ENCODE data around the gene LMNTD2.

Gene LMNTD2

DNA sequence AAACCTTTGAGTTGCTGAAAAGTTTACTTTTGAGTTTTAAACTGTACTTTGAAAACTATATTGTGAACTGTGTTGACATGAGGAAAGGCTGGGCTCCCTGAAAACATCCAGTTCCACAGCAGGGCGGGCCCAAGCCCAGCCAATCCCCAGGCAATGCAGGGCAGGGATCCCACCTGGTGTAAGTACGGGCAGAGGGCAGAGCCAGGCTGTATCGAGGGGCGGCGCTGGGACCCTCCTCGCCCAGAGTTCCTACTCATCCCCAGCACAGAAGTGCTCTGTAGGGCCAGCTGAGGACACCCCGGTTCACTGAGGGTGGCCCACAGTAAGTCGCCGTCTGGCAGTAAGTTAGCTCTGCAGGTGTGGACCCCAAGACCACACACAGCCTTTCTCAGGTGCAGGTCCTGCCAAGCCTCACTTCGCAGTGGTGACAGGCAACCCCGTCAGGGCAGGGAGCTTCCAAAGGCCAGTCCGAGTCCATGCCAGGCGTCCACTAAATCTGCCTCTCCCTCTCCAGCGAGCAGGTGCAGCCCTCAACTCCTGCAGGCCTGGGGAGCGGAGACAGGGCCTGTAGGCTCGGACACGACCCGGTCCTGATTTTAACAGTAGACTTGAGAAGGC is 6.6 kb upstream of the LMNTD2 start:
- DNase-seq (ENCODE audit: low spot score): no peak

DNA sequence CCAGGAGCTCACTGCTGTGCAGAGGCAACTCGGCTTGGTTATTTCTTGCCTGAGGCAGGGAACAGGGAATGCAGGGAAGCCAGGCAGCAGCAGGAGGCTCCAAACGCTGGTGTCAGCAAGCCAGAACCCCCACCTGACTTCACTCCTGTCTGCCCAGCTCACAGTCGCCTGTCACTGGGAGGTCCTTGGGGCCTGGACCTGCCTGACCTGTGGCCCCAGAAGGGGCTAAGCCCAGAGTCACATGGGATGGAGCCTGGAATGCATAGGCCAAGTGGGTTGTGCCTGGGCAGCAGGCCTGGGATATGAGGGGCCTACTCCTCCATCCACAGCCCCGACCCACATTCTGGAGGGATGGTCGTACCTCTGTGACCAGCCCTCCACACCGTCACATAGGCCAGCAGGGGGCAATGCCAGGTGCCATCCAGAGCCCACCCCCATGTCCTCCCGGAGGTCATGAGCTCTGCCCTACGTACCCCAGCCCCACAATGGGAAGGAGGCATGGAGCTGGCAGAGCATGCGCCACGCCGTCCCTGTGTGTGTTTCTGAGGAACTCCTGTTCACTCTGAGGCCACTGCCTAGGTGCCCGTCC is 5.5 kb upstream of the LMNTD2 start:
- no peak for DNase-seq (ENCODE audit: low spot score)

DNA sequence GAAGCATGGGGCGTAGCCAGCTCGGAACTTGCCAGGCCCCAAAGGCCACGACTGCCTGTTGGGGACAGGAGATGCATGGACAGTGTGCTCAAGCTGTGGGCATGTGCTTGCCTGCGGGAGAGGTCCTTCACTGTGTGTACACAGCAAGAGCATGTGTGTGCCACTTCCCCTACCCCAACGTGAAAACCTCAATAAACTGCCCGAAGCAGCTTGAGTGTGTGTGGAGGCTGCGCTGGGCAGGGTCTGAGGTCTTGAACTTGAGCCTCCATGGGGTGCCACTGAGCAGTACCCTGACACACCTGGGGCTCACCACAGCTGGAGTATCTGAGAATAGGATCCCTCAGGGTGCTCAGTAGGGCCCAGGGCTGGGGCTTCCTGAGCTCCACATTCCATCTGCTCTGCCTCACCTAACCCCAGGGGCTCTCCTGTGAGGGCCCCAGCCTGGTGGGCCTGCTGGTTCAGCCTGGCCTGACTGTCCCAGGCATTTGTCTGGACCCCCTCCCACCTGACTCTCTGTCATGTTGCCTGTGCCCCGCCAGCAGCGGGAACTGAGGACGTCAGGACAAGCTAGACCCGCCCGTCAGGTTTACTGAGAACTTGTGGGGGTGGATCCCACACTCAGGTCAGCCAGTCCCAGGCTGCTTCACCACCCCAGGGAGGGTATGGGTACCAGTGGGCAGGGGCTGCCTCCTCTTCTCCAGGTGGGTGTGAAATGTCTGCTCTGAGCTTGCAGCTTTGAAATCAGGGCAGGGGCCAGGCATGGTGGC is 3.5 kb upstream of the LMNTD2 start:
- DNase-seq (ENCODE audit: low spot score): no peak

DNA sequence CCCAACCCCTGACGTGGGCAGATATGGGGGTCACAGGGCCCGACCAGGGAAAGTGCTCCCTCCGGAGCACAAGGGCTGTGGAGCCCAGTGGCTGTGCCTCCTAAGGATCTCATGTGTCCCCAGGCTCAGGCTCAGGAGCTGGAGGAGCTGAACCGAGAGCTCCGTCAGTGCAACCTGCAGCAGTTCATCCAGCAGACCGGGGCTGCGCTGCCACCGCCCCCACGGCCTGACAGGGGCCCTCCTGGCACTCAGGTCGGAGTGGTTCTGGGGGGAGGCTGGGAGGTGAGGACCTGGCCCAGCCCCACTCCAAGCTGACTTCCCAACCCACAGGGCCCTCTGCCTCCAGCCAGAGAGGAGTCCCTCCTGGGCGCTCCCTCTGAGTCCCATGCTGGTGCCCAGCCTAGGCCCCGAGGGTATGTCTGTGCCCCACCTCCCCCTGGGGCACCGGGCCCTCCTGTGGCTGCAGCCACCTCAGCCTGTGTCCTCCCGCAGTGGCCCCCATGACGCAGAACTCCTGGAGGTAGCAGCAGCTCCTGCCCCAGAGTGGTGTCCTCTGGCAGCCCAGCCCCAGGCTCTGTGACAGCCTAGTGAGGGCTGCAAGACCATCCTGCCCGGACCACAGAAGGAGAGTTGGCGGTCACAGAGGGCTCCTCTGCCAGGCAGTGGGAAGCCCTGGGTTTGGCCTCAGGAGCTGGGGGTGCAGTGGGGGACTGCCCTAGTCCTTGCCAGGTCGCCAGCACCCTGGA is 2.7 kb upstream of the LMNTD2 start:
- DNase-seq (ENCODE audit: low spot score): no peak

DNA sequence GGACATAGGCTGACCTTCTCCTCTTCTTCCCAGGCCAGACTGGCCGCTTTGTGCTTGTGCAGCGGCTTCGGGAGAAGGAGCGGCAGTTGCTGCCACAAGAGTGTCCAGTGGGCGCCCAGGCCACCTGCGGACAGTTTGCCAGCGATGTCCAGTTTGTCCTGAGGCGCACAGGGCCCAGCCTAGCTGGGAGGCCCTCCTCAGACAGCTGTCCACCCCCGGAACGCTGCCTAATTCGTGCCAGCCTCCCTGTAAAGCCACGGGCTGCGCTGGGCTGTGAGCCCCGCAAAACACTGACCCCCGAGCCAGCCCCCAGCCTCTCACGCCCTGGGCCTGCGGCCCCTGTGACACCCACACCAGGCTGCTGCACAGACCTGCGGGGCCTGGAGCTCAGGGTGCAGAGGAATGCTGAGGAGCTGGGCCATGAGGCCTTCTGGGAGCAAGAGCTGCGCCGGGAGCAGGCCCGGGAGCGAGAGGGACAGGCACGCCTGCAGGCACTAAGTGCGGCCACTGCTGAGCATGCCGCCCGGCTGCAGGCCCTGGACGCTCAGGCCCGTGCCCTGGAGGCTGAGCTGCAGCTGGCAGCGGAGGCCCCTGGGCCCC is 1.6 kb upstream of the LMNTD2 start:
- DNase-seq (ENCODE audit: low spot score): no peak

DNA sequence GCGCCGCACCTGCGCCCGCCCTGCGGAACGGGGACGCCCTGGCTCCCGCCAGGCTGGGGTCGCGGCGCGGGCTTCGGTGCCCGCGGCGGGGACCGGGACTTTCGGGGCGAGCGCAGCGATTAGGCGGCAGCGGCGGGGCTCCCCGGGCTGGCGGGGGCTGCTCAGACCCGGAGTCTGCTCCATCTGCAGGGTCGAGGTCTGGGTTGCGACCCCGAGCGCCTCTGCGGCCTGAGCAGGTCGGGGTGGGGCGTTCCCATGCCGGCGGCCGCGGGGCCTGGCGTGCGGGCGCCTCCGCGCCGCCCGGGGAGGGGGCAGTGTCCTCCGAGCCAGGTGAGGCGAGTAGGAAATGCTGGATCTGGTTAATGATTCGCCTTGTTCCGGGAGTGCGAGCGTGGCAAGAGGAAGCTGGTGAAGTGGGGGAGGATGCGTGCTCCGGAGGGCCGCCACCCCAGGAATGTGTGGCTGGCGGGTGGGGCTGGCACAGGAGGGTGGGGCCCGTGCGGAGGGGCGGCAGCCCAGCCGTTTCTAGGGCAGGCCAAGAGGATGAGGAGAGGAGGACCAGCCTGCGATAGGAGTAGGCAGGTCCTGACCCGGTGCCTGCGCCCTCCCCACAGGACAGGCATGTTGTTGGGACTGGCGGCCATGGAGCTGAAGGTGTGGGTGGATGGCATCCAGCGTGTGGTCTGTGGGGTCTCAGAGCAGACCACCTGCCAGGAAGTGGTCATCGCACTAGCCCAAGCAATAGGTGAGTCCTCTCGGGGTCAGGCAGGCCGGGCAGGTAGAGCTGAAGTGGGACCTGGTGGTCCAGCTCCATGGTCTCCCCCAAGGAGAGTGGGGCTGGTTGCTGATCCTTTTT is 838 bp upstream of the LMNTD2 start:
- peak; percentile 56 for DNase-seq (ENCODE audit: low spot score)

DNA sequence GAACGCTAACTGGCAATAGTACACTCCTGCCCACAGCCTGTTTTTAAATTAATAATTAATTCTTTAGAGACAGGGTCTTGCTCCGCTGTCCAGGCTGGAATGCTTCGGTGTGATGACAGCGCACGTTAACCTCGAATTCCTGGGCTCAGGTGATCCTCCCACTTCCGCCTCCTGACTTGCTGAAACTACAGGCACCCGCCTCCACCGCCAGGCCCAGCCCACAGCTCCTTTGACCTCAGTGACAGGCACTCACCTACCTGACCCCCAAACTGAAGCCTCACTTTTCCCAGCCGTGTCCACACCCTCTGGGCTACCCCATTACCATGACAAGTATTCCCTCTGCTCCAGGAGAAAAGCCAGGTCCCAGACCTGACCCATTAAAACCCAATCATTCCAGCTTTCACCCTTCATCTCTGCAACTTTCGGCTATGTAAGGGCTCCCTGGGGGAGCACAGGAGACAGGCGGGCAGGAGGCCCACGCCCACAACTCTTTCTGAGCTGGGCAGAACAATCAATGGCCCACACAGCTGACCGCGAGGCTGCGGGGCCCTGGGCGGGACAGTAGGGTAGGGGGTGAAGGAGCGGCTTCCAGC is 730 bp downstream of the LMNTD2 start:
- DNase-seq (ENCODE audit: low spot score): no peak

DNA sequence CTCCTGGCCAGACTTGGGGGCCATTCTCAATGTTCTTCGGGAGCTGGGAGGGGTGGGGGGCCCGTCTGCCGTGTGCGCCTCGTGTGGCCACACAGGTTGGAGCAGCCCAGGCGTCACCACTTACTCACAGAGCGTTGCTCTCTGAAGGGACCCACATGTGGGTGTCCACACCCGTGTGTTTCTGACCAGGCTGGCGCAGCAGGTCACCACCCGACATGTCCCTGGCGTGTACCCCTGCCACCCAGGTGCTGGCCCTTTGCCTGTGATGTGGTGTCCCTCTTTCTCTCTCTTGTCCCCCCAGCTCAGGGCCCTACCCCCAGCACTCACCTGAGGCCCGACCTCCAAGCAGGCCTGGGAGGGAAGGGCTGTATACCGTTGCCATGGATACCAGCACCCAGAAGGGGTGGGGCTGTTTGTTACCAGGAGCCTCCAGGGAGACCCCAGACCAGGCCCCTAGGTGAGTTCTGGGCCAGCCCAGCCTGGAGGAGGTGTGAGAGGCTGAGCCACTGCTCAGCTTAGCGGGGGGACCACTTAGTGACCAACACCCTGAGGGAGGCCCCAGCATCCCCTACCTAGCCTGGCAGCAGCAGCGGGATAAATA is 1.4 kb downstream of the LMNTD2 start:
- no peak for DNase-seq (ENCODE audit: low spot score)

DNA sequence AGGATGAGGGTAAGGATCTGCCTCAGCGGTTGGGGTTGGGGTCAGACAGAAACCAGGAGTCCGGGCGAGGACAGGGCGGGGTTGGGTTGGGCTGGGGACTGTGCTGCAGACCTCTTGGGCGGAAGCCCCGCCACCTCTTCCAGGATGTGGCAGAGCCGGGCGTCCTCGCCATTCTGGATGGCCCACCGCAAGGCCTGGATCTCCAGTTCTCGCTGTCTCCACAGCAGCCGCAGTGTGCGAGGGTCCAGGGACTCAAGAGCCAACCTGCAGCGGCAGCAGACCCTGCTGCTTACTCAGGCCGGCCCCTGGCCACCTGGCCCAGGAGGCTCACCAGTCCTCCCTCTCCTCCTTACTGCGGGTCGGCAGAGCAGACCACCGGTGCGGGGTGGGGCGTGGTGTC is 2.0 kb downstream of the LMNTD2 start:
- no peak for DNase-seq (ENCODE audit: low spot score)

DNA sequence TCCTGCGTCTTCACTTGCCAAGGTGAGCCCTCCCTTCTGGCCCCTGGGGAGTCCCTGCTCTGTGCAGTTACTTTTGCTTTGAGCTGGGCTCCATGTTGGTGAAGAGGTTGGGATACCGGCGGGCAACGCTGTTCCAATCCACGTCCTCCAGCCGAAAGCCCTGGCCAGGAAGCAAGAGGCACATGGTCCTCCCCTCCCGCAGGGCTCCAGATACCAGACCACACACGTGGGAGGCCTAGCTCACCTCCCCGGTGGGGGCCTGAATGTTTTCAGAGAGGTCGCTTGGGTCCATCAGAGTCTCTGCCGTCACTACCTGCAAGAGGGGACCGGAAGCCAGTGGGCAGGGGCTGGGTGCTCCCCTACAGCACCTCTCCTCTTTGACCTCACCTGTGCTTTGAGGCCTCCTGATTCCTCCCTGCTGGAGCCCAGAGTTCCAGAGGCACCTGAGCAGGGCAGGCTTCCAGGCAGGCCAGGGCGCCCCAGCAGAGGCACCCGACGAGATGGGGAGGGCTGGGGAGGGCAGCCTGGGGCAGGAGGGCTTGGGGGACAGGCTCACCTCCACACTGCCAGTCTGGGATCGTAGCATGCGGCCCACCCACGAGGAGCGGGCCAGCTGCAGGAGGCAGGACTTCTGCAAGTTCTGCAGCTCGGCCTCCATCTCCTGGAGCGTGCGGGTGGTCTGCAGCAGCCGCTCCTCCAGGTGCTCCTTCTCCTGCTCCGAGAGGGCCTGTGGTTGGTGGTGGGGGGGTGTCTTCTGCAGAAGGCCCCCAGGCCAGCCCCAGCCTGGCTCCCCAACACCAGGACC is 3.0 kb downstream of the LMNTD2 start:
- no peak for DNase-seq (ENCODE audit: low spot score)

DNA sequence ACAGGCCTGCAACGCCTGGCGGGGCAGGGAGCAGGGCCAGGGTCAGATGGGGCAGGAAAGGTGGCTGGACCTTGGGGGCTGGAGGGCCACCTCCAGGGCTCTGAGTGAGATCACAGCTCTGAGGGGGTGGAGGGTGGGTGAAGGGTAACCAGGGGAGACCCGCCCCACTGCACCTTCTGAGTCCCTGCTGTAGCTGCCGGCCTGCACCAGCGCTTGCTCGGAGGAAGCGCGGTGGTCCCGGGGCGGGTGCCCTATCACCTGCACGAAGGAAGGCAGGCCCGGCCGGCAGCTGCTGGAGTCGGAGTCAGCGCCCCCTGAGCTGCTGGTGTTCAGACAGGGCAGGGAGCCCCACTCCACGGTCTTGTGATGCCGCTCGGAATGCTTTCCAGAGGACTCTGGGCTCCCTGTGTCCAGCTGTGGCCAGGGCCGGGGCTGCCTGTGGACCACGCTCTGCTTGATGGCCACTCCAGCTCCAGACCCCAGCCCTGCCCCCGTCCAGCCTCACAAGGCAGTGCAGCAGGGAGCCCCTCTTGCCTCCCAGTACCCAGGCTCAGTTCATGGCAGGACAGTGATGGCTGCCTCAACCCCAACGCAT is 3.8 kb downstream of the LMNTD2 start:
- no peak for DNase-seq (ENCODE audit: low spot score)

DNA sequence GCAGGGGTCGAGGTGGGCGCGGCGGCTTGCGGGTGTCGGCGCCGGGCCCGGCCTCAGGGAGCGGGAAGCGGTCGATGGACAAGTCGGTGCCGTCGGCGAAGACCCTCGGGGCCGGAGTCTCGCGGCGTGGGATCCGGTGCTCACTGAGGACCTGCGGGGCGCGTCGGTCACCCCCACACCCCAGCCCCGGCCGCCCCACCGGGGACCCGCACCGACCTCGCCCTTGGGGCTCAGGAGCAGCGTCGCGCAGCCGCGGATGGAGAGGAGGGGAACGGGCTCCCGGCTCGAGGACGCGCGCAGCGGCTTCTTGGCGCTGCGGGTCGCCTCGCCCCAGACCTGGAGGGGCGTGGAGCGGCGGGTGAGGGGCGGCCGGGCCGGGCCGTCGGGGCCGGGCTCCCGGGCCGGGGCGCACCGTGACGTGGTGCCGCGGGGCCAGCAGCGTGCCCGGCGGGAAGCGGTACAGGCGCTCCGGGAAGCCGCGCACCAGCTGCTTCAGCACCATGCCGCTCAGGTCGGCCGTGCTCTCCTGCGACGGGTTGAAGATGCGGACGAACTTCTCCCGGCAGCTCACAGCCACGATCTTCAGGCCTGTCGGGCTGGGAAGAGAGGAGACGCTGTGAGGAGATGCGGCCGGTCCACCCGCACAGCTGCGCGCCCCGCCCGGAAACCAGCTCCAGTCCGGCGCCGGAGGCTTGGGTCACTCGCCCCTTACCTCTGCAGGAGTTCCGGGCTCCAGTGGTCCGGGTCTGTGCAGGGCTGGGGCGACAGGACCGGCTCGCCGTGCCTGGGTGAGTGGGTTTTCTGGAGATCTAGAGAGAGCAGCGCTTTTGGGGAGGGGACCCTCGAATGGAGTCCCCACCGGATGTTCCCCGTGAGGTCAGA is 4.5 kb downstream of the LMNTD2 start:
- no peak for DNase-seq (ENCODE audit: low spot score)

DNA sequence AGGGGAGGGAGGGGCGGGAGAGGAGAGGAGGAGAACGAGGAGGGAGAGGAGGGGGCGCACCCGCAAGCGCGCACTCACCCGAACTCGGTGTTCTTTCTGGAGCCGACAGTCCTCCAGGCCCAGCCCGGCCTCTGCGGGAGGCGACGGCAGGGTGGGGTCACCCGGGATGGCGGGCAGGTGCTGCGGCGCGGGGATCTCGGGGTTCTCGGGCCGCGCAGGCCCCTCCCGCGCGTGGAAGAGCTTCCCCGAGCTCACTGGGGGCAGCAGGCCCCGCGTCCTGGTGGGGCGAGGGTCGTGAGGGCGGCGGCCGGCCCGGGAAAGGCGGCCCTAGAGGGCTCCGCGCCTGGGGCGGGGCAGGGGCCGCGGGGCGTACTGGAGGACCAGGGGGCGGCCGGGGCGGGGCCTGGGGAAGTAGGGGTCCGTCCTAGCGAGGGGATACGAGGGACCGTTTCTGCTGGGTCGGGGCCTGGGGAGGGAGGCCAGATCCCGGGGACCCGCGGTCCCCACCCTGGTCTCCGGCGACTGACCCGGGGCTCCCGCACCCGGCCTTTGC is 5.2 kb downstream of the LMNTD2 start:
- DNase-seq (ENCODE audit: low spot score): no peak

DNA sequence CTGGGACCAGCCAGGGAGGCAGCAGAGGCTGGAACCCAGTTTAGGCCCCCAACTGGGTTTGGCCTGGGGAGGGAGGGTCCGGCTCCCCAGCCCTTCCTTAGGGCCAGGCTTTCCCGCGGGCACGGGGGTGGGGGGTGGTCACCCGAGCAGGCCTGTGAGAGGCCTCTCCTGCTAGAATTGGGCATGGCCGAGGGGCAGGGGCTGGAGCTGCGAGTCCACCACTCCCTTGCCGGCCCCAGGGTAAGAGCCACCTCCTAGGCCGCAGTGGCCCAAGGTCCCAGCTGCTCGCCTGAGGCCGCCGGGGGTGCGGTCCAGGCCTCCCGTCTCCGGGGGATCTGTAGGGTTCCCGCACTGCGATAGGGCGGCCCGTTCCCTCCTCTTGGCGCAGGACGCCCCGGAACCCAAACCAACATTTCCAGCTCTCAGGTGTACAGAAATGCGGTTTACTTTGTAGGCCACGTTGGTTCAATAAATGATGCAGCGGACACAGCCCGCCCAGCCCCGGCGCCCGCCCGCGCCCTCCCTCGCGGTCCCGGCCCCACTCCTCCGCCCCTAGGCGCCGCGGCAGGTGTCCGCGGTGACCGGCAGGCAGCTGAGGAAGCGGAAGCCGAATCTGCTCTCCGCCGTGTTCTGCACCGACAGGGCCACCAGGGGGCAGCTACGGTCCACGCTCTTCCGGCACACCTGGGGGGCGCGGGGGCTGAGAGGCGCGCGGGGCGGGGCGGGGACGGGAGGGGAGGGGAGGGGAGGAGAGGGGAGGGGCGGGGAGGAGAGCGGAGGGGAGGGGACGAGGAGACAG is 5.9 kb downstream of the LMNTD2 start:
- peak; percentile 74 for DNase-seq (ENCODE audit: low spot score)

DNA sequence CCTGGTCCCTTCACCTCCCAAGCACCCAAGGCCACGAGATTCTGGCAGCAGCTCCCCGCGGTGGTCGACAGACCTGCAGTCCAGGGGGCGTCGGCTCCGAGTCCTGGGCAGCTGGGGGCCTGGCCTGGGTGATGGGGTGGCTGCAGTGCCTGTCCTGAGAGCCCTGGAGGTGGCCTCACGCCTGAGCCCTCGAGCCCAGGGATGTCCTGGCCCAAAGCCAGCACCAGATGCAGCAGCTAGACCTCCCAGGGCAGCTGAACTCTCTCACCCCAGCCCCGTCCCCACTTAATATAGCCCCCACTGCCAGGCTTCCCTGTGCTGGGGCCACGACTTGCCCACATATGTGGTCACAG is 6.6 kb downstream of the LMNTD2 start:
- no peak for DNase-seq (ENCODE audit: low spot score)

DNA sequence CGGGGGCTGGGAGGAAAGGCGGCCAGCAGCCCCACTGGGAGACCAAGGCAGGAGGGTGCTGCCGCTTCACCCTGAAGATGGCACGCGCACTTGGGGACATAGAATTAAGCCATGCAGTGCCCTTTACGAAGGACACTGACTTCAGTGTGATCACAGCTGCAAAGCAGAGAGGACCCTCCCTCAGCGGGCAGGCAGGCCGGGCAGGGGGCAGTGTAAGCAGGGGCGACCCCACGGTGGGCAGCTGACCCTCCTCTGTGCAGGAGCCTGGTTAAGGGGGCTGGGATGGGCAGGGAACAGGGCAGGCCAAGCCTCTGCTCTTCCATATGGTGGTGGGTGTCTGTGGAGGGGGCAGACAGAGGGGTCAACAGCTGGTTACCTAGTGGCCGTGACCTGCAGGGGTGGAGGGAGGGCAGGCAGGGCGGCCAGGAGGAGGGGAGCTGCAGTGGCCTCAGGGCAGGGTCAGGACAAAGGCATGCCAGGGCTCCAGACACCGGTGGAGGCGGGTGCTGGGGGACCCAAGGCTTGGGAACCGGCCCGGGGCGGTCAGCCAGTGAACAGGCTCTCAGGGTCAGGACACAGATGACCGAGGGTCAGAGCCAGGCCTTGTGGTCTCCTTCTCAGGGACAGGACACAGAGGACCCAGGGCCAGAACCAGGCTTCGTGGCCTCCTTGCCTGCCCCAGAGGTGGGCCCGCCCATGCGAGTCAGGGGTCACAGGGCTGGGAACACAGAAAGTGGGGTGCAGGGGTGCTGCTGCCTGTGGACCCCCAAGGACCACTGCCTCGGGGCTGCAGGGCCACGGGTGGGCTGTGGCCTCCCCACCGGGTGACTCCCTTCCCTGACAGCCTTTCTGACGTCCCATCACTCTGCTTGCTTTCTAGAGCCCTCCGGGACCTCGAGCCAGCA is 7.2 kb downstream of the LMNTD2 start:
- DNase-seq (ENCODE audit: low spot score): no peak
